Measurements from ENCODE around the gene OLFML1. TPM values are rescaled to one million over a fixed set of nuclear protein-coding genes. Genes with fewer than 3 reads are reported as not detected.

Gene OLFML1
- total RNA-seq, 1 experiment from 2014 or later, result not detected

- Mint-ChIP-seq H3K9me3 (no peaks in the 10 kb centered on the region), H3K4me1 (peaks cover 13 to 17% of the 10 kb centered on the region in 2 experiments), H3K27me3 (ENCODE audit: low read depth) (peaks cover 21% of the 10 kb centered on the region), H3K4me3 (no peak overlapping the region), H3K27ac (no peak overlapping the region), H3K36me3 (ENCODE audit: insufficient read depth in 1 of 3, low read depth in 3 of 3) (no peaks in the 10 kb centered on the region)
- Histone ChIP-seq H3T11ph (ENCODE audit: low read length) (no peak overlapping the region), H4K20me1 (ENCODE audit: control insufficient read depth, insufficient read depth, insufficient read length) (no peaks in the 10 kb centered on the region), H3K79me2 (ENCODE audit: insufficient read depth, low read length) (no peaks in the 10 kb centered on the region), H2BK5ac (ENCODE audit: insufficient read length, low read length) (no peak overlapping the region), H3K9ac (ENCODE audit: extremely low read depth, insufficient read length, low read length) (no peak overlapping the region), H2AFZ (ENCODE audit: low read length) (no peak overlapping the region), H4K91ac (ENCODE audit: insufficient read length, low read depth, low read length) (no peak overlapping the region), H3K9me3 (ENCODE audit: control insufficient read depth, low read depth, low read length) (no peaks in the 10 kb centered on the region), H2BK20ac (ENCODE audit: low read depth, low read length, poor library complexity, severe bottlenecking) (no peak overlapping the region), H3K23ac (ENCODE audit: insufficient read length, low read depth, low read length) (no peak overlapping the region), H2AK5ac (ENCODE audit: insufficient read length, low read length) (no peak overlapping the region), H3K79me1 (ENCODE audit: insufficient read depth, low read depth, low read length, poor library complexity, severe bottlenecking) (no peaks in the 10 kb centered on the region), H3K14ac (ENCODE audit: insufficient read depth, low read length) (no peak overlapping the region), H3K27me3 (ENCODE audit: insufficient read depth, low read length) (no peaks in the 10 kb centered on the region), H3K23me2 (ENCODE audit: insufficient read length, low read depth, low read length, poor library complexity, severe bottlenecking) (no peaks in the 10 kb centered on the region), H3K4me1 (ENCODE audit: insufficient read depth, low read length) (no peaks in the 10 kb centered on the region), H4K8ac (replicated peaks; ENCODE audit: insufficient read length, low read depth, low read length) (no peak overlapping the region), H3K4me2 (ENCODE audit: insufficient read depth, insufficient read length, low read length) (no peak overlapping the region), H3K27ac (ENCODE audit: insufficient read length, low read depth, low read length) (no peak overlapping the region), H2BK120ac (ENCODE audit: low read depth, low read length, poor library complexity, severe bottlenecking) (no peak overlapping the region), H4K5ac (ENCODE audit: insufficient read length, low read depth, low read length) (no peak overlapping the region), H3K4ac (ENCODE audit: low read depth, low read length) (no peak overlapping the region), H2BK12ac (ENCODE audit: insufficient read length, low read depth, low read length) (no peak overlapping the region), H3K56ac (ENCODE audit: insufficient read length, low read depth, low read length) (no peak overlapping the region), H2BK15ac (ENCODE audit: low read depth, low read length) (no peak overlapping the region), H3K18ac (ENCODE audit: insufficient read length, low read depth, low read length) (no peak overlapping the region)
- WGBS (ENCODE audit: extremely low coverage, insufficient read length, low lambda C conversion rate), result no CpG with 5 or more reads among the region's 5 CpGs
- DNase-seq, result no peak
- TF ChIP-seq, protein P1, sequence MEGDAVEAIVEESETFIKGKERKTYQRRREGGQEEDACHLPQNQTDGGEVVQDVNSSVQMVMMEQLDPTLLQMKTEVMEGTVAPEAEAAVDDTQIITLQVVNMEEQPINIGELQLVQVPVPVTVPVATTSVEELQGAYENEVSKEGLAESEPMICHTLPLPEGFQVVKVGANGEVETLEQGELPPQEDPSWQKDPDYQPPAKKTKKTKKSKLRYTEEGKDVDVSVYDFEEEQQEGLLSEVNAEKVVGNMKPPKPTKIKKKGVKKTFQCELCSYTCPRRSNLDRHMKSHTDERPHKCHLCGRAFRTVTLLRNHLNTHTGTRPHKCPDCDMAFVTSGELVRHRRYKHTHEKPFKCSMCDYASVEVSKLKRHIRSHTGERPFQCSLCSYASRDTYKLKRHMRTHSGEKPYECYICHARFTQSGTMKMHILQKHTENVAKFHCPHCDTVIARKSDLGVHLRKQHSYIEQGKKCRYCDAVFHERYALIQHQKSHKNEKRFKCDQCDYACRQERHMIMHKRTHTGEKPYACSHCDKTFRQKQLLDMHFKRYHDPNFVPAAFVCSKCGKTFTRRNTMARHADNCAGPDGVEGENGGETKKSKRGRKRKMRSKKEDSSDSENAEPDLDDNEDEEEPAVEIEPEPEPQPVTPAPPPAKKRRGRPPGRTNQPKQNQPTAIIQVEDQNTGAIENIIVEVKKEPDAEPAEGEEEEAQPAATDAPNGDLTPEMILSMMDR (conservative IDR thresholded peaks at IDR 0.05), result no peak
These were observed 39.7 kb upstream of the OLFML1 start for GRCh38 chr11:7445564-7445963.
